C4-2B (cell line): ENCODE results near the gene ACBD6.

Source experiments
- ZFX ChIP-seq: fragments of 450-650 bp; IDR thresholded peaks from 2 replicates; pipeline ENCODE4 v1.6.1; 2017
- TF ChIP-seq, protein P1 (sequence below): fragments of 450-650 bp; conservative IDR thresholded peaks from 2 replicates; pipeline ENCODE4 v1.5.1; 2017; ENCODE audit warnings: mild to moderate bottlenecking

DNA sequence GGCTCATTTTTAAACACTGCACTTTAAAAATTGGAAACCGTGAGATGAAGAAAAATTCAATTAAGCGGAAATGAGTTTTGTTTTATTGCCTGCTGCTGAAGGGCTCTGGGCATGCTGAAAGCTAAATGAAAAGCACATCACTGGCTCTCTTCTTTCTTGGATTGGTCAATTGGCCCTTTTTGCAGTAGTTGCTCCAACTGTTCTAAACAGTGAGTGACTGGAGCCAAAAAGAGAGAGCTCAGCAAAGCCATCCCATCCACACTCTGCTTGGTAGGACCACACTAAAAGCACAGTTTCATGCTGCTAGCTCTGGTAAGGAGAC, 224.2 kb downstream of the ACBD6 start:
- TF ChIP-seq, protein P1, sequence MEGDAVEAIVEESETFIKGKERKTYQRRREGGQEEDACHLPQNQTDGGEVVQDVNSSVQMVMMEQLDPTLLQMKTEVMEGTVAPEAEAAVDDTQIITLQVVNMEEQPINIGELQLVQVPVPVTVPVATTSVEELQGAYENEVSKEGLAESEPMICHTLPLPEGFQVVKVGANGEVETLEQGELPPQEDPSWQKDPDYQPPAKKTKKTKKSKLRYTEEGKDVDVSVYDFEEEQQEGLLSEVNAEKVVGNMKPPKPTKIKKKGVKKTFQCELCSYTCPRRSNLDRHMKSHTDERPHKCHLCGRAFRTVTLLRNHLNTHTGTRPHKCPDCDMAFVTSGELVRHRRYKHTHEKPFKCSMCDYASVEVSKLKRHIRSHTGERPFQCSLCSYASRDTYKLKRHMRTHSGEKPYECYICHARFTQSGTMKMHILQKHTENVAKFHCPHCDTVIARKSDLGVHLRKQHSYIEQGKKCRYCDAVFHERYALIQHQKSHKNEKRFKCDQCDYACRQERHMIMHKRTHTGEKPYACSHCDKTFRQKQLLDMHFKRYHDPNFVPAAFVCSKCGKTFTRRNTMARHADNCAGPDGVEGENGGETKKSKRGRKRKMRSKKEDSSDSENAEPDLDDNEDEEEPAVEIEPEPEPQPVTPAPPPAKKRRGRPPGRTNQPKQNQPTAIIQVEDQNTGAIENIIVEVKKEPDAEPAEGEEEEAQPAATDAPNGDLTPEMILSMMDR, result no peak
- no peak for TF ChIP-seq ZFX
